ENCODE data around the gene ATOH8.

DNA sequence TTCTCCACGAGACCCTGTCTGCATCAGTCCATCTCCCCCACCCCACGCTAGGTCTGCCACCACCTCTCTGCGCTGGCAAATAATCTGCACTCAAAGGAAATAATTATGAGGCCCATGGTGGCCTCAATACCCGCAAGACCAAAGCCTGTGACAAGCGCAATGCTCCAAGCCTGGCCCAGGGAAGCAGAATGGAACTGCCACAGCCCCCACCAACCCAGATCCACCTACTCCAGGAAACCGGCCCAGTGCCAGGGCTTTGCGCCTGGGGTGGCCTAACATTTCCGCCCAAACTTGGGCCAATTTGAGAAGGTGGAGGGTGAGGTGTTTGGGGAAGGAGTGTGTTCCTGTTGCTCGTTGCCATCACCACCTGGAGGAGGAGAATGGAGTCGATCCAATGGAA lies 26.0 kb upstream of the ATOH8 start:
- TF ChIP-seq MYC (IDR thresholded peaks at IDR 0.05; ENCODE audit: insufficient read depth, insufficient read length, insufficient replicate concordance, low read length, severe bottlenecking) (no peak), HDAC6 (IDR thresholded peaks at IDR 0.05; ENCODE audit: unreplicated experiment) (no peak)
